Neural cell (in vitro differentiated cells): ENCODE data around the gene FSCN2. TPM values are rescaled to one million over a fixed set of nuclear protein-coding genes. Genes with fewer than 3 reads are reported as not detected.

Source experiments
- H2AFZ ChIP-seq: fragments of 200-600, 300-800 bp; sonication (generic), shearing (Covaris generic); 2 replicates; pipeline ENCODE4 v1.6.0; 2014; ENCODE audit warnings: low read depth, mild to moderate bottlenecking, antibody characterized with exemption, low read length, moderate library complexity
- H3F3A ChIP-seq: fragments of 200-600 bp; shearing (Covaris generic); 2 replicates; pipeline ENCODE4 v1.6.1; 2016; ENCODE audit warnings: mild to moderate bottlenecking, moderate library complexity, mixed read lengths, antibody characterized with exemption, low read length; ENCODE audit not compliant: insufficient read depth, poor library complexity, severe bottlenecking
- H3K27ac ChIP-seq: fragments of 200-600, 300-800 bp; sonication (generic), shearing (Covaris generic); 2 replicates; pipeline ENCODE4 v1.5.1; 2014; ENCODE audit warnings: mild to moderate bottlenecking, low read length, moderate library complexity
- H3K27me3 ChIP-seq: fragments of 300-800, 200-600 bp; sonication (generic), shearing (Covaris generic); 2 replicates; pipeline ENCODE4 v1.6.0; 2014; ENCODE audit warnings: mild to moderate bottlenecking, low read depth, low read length, moderate library complexity; ENCODE audit not compliant: insufficient read depth
- H3K36me3 ChIP-seq: fragments of 300-800, 200-600 bp; sonication (generic), shearing (Covaris generic); 2 replicates; pipeline ENCODE4 v1.5.1; 2014; ENCODE audit warnings: mild to moderate bottlenecking, antibody characterized with exemption, low read length, moderate library complexity; ENCODE audit not compliant: insufficient read depth
- H3K4me2 ChIP-seq: fragments of 300-800, 200-600 bp; sonication (generic), shearing (Covaris generic); 2 replicates; pipeline ENCODE4 v1.6.0; 2014; ENCODE audit warnings: mild to moderate bottlenecking, low read length
- H3K4me3 ChIP-seq: fragments of 300-800, 200-600 bp; sonication (generic), shearing (Covaris generic); 2 replicates; pipeline ENCODE4 v1.5.1; 2014; ENCODE audit warnings: mild to moderate bottlenecking, low read length, moderate library complexity
- H3K79me2 ChIP-seq: fragments of 200-600 bp; shearing (Covaris generic); replicated peaks from 2 replicates; pipeline ENCODE4 v1.6.0; 2014; ENCODE audit warnings: mild to moderate bottlenecking, low read length, moderate library complexity; ENCODE audit not compliant: insufficient read depth
- H3K9ac ChIP-seq: fragments of 300-800, 200-600 bp; sonication (generic), shearing (Covaris generic); 2 replicates; pipeline ENCODE4 v1.6.1; 2016; ENCODE audit warnings: mild to moderate bottlenecking, low read length, mixed read lengths
- H3K9me2 ChIP-seq: fragments of 200-600 bp; shearing (Covaris generic); 2 replicates; pipeline ENCODE4 v1.6.1; 2016; ENCODE audit warnings: mild to moderate bottlenecking, low read length, mixed read lengths; ENCODE audit not compliant: insufficient read depth
- H3K9me3 ChIP-seq: fragments of 200-600, 300-800 bp; sonication (generic), shearing (Covaris generic); 2 replicates; pipeline ENCODE4 v1.6.1; 2016; ENCODE audit warnings: mild to moderate bottlenecking, mixed run types, low read length, moderate library complexity, mixed read lengths
- H4K20me1 ChIP-seq: fragments of 200-600 bp; shearing (Covaris generic); 2 replicates; pipeline ENCODE4 v1.6.1; 2016; ENCODE audit warnings: mild to moderate bottlenecking, mixed run types; ENCODE audit not compliant: insufficient read depth
- CTCF ChIP-seq: fragments of 450-650 bp; IDR thresholded peaks from 2 replicates; pipeline ENCODE4 v1.5.1; 2014; ENCODE audit warnings: antibody characterized with exemption, mild to moderate bottlenecking, moderate library complexity; ENCODE audit not compliant: poor library complexity, severe bottlenecking
- EP300 ChIP-seq: fragments of 450-650 bp; conservative IDR thresholded peaks from 2 replicates; pipeline ENCODE4 v1.6.1; 2014; ENCODE audit warnings: antibody characterized with exemption, mild to moderate bottlenecking, moderate library complexity; ENCODE audit not compliant: poor library complexity, severe bottlenecking
- EZH2 ChIP-seq: fragments of 200-600, 300-800 bp; shearing (Covaris generic), sonication (generic); IDR thresholded peaks from 2 replicates; pipeline ENCODE4 v1.6.1; 2014; ENCODE audit warnings: antibody characterized with exemption, low read length, borderline replicate concordance, mild to moderate bottlenecking; ENCODE audit not compliant: insufficient read depth, poor library complexity, severe bottlenecking
- MXI1 ChIP-seq: fragments of 450-650 bp; conservative IDR thresholded peaks from 2 replicates; pipeline ENCODE4 v1.6.1; 2014; ENCODE audit warnings: antibody characterized with exemption, mild to moderate bottlenecking; ENCODE audit not compliant: poor library complexity, severe bottlenecking
- POLR2AphosphoS5 ChIP-seq: IDR thresholded peaks from 2 replicates; pipeline ENCODE4 v1.6.1; 2012
- RAD21 ChIP-seq: fragments of 450-650 bp; conservative IDR thresholded peaks from 2 replicates; pipeline ENCODE4 v1.6.1; 2014; ENCODE audit warnings: antibody characterized with exemption, mild to moderate bottlenecking, moderate library complexity
- SMC3 ChIP-seq: fragments of 450-650 bp; conservative IDR thresholded peaks from 2 replicates; pipeline ENCODE4 v1.6.1; 2014; ENCODE audit warnings: antibody characterized with exemption, mild to moderate bottlenecking, moderate library complexity; ENCODE audit not compliant: poor library complexity
- TAF1 ChIP-seq: IDR thresholded peaks from 2 replicates; pipeline ENCODE4 v1.6.1; 2012; ENCODE audit warnings: low read depth
- polyA plus RNA-seq: library from polyadenylated mRNA; depleted of rRNA; stranded (reverse); fragments of >200 nt; gene quantifications from 2 replicates; pipeline ENCODE4 v1.2.3, GENCODE V29; 2014
- TF ChIP-seq, protein P1 (sequence below): IDR thresholded peaks from 2 replicates; pipeline ENCODE4 v1.6.1; 2012; ENCODE audit warnings: borderline replicate concordance

The FSCN2 gene
- polyA plus RNA-seq, 1 donor from 2014 or later = 4.8 TPM

DNA sequence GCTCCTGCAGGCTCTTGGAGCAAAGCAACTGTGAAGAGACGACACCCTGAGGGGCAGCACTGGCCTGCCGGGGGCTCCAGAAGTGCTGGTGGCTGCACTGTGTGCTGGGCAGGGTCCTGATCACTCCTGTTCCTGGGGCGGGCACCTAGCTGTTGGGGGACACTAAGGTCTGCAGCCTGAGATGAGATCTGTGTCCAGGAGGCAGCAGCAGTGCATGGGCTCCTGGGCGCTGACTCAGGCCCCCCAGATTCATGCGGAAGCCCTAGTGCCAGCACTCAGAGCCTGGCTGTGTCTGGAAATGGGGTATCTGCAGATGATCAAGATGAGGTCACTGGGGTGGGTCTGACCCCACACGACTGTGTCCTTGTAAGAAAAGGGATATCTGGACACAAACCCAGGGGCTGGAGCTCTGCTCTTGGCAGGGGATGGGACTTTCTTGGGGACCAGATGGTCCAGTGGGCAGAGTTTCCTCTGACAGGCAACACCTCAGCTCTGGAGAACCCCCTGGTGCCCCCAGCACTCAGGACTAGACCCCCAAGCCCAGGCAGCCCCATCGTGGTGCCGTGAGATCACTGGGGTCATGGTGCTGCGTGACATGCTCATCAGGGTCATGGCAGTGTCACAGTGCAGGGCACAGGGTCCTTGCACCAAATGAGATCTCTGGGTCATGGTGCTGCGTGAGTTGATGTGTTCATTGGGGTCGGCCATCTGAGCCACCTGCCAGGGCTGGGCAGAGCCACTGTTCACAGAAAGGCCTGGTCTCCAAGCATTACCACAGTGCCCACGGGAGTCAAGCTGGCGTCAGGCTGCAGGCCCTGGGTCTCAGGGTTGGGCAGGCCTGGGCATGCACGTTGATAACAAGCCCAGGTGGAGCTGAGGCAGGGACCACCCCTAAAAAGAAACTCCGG, 14.5 kb downstream of the FSCN2 start:
- Histone ChIP-seq H3F3A (no peaks in the 10 kb centered on the region), H3K36me3 (no peaks in the 10 kb centered on the region), H3K9me3 (no peaks in the 10 kb centered on the region), H4K20me1 (no peaks in the 10 kb centered on the region), H3K4me3 (no peak overlapping the region), H3K4me2 (no peak overlapping the region), H3K27ac (no peak overlapping the region), H3K27me3 (no peaks in the 10 kb centered on the region), H3K79me2 (no peaks in the 10 kb centered on the region), H3K9me2 (no peaks in the 10 kb centered on the region), H3K9ac (no peak overlapping the region), H2AFZ (no peak overlapping the region)
- TF ChIP-seq CTCF (no peak), SMC3 (no peak), EZH2 (no peak), MXI1 (no peak), EP300 (no peak), TAF1 (no peak), RAD21 (no peak), POLR2AphosphoS5 (no peak)
- TF ChIP-seq, protein P1, sequence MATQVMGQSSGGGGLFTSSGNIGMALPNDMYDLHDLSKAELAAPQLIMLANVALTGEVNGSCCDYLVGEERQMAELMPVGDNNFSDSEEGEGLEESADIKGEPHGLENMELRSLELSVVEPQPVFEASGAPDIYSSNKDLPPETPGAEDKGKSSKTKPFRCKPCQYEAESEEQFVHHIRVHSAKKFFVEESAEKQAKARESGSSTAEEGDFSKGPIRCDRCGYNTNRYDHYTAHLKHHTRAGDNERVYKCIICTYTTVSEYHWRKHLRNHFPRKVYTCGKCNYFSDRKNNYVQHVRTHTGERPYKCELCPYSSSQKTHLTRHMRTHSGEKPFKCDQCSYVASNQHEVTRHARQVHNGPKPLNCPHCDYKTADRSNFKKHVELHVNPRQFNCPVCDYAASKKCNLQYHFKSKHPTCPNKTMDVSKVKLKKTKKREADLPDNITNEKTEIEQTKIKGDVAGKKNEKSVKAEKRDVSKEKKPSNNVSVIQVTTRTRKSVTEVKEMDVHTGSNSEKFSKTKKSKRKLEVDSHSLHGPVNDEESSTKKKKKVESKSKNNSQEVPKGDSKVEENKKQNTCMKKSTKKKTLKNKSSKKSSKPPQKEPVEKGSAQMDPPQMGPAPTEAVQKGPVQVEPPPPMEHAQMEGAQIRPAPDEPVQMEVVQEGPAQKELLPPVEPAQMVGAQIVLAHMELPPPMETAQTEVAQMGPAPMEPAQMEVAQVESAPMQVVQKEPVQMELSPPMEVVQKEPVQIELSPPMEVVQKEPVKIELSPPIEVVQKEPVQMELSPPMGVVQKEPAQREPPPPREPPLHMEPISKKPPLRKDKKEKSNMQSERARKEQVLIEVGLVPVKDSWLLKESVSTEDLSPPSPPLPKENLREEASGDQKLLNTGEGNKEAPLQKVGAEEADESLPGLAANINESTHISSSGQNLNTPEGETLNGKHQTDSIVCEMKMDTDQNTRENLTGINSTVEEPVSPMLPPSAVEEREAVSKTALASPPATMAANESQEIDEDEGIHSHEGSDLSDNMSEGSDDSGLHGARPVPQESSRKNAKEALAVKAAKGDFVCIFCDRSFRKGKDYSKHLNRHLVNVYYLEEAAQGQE = no peak

DNA sequence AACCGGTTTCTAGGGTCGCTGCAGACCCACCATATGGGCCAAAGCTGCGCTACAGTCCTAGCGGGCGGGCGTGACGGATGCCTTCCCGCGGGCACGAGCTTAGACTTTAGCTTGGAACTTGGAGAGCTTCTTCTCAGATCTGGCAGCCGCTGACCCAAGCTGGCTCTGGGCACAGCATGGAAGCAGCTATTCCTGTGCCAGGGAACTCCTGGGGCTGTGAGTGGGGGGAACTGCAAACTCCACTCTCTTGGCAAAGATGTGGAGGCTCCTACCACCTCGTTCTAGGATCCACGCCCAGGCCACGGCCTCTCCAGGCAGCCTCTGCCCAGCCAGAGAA, 15.1 kb downstream of the FSCN2 start:
- H3K79me2 ChIP-seq = no peaks in the 10 kb centered on the region
- no peak overlapping the region for H2AFZ ChIP-seq
- H3F3A ChIP-seq = no peaks in the 10 kb centered on the region
- H4K20me1 ChIP-seq = no peaks in the 10 kb centered on the region
- no peak overlapping the region for H3K4me2 ChIP-seq
- H3K9me3 ChIP-seq = no peaks in the 10 kb centered on the region
- no peak overlapping the region for H3K4me3 ChIP-seq
- H3K27ac ChIP-seq = no peak overlapping the region
- TF ChIP-seq POLR2AphosphoS5 (no peak), EZH2 (no peak), MXI1 (no peak), EP300 (no peak), RAD21 (no peak), TAF1 (no peak), CTCF (no peak), SMC3 (no peak)
- TF ChIP-seq, protein P1 = no peak
- no peaks in the 10 kb centered on the region for H3K36me3 ChIP-seq
- H3K9ac ChIP-seq = no peak overlapping the region
- H3K27me3 ChIP-seq = no peaks in the 10 kb centered on the region
- no peaks in the 10 kb centered on the region for H3K9me2 ChIP-seq
